AG09309 (cell line): ENCODE data around the gene RER1.
A peak's percentile ranks its signal among the peaks of the same experiment; 100 is the strongest.

ENCODE experiments used
- DNase-seq: peaks from one replicate; pipeline ENCODE4 v3.0.0-alpha.2; 2010; ENCODE audit warnings: low read depth
- H3K4me3 ChIP-seq: 2 replicates; pipeline ENCODE4 v1.5.1; 2011; ENCODE audit warnings: mild to moderate bottlenecking, low read depth, low read length, moderate library complexity; ENCODE audit not compliant: control insufficient read depth
- TF ChIP-seq, protein P1 (sequence below): IDR thresholded peaks from 2 replicates; pipeline ENCODE4 v1.5.1; 2011; ENCODE audit warnings: mild to moderate bottlenecking, low read depth, low read length, inconsistent platforms; ENCODE audit not compliant: insufficient read depth, control insufficient read depth; ENCODE audit errors: missing control alignments

The RER1 gene

DNA sequence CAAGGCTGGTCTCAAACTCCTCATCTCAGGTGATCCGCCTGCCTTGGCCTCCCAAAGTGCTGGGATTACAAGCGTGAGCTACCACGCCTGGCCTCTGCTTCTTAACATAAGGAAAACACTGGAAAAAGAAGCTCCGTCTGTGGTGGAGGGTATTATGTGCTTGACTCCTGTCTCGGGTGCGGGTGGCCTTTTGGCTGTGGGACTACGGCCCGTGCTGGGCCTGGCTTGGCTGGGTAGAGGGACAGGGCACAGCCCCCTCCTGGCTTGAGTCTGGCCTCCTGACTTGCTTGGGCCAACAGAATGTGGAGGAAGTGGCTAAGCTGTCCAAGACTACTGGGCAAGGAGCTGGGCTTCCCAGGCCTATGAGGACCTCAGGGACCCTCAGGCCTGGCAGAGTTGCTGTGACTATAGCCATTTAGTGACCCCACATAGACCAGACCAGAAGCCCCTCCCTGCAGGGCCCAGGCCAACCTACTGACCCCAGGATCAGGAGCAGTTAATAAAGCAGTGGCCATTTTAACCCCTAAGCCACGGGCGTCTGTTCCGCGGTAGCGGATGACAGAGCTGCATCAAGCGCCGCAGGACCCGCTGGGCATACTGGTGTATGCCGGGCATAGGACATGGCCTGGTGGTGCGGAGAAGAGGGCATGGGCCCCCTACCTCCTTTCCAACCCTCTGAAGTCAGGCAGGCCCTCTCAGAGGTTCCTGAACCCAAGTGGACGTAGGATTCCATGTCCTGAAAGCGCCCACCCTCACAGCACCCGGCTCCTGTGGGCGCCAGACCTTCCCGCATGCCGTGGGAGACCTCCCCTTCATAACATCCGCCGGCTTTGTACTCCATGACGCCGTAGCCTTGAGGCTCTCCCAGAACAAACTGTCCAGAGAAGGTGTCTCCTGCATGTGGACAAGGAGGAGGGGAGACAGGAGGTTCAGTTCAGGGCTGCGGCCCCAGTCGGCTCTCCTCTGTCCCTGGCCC, 4.7 kb upstream of the RER1 start:
- TF ChIP-seq, protein P1, sequence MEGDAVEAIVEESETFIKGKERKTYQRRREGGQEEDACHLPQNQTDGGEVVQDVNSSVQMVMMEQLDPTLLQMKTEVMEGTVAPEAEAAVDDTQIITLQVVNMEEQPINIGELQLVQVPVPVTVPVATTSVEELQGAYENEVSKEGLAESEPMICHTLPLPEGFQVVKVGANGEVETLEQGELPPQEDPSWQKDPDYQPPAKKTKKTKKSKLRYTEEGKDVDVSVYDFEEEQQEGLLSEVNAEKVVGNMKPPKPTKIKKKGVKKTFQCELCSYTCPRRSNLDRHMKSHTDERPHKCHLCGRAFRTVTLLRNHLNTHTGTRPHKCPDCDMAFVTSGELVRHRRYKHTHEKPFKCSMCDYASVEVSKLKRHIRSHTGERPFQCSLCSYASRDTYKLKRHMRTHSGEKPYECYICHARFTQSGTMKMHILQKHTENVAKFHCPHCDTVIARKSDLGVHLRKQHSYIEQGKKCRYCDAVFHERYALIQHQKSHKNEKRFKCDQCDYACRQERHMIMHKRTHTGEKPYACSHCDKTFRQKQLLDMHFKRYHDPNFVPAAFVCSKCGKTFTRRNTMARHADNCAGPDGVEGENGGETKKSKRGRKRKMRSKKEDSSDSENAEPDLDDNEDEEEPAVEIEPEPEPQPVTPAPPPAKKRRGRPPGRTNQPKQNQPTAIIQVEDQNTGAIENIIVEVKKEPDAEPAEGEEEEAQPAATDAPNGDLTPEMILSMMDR = no peak
- DNase-seq = no peak
- no peak overlapping the region for H3K4me3 ChIP-seq

DNA sequence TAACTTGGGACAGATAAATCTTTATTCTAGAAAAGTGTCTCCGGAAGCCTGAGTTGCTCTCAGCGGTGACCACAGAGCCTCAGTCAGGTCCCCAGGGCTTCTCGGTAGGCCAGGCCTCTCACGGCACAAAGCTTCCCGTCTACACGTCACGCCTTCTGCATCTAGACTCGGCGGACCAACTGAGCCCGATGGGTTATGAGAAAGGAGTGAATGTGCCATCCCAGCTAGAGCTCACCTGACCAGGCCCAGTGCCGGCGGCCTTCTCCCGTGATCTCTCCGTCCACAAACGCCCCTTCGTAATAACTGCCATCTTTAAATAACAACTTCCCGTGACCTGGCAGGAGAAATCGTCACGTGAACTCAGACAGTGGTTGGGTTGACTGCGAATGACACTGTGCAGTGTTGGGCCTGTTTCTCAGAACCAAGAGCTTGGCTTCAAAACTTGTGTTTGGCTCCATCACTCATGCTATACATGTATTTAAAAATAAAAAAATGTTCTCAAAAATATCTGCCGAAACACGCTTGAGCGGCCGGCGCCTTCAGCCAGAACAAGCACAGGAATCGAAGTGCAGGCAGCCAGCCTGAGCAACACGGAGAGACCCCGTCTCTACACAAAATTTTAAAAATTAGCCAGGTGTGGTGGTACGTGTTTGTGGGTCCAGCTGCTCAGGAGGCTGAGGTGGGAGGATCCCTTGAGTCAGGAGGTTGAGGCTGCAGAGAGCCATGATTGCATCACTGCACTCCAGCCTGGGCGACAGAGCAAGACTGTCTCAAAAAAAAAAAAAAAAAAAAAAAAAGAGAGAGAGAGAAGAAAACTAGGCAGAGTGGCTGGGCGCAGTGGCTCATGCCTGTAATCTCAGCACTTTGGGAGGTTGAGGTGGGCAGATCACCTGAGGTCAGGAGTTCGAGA, 3.4 kb upstream of the RER1 start:
- TF ChIP-seq, protein P1 = no peak
- no peak for DNase-seq
- H3K4me3 ChIP-seq = no peak overlapping the region

DNA sequence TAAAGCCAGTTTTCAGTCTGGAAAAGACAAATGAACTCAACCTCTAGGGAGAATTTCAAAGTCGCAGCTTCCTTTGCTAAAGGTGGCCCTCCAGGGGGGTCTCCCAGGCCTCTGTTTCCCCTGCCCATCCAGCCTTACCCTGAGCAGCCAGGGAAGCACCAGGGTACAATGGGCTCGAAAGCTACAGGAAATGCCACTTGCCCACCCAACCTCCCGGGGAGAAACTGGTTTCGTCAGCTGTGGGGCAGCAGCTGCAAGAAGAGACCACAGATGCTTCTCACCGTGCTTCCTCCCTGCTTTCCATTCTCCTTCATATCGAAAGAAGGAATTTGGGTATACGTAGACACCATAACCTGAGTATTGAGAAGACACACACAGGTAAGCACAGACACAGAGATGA, 2.0 kb upstream of the RER1 start:
- DNase-seq = no peak
- H3K4me3 ChIP-seq = no peak overlapping the region
- TF ChIP-seq, protein P1 = no peak

DNA sequence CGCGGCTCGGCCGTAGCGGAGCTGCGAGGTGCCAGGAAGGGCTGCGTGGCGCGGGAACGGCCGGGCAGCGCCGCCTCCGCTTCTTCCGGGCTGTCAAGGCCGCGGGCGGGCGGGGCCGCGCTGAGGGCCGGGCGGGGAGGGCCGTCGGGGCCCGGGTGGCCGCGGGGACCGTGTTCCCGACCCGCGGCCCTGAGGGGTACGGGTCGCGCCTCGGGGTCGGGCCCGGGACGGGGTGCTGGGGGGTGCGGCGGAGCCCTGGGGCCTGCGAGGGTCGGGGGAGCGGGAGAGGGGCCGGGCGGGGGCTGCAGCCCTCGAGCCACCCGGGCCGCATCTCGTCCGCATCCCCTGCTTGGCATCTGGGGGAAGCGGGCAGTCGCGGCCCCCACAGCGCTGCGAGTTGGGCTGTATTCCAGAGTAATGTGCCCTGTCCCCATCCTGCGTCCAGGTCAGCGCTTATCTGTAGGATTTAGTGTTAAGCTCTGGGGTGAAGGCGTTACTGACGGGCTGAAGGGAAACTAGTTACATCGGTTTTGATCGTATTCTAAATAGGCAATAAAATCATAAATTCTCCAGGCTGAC, 379 bp downstream of the RER1 start:
- no peak for DNase-seq
- TF ChIP-seq, protein P1 = no peak
- peak overlapping the region; percentile 70 for H3K4me3 ChIP-seq

DNA sequence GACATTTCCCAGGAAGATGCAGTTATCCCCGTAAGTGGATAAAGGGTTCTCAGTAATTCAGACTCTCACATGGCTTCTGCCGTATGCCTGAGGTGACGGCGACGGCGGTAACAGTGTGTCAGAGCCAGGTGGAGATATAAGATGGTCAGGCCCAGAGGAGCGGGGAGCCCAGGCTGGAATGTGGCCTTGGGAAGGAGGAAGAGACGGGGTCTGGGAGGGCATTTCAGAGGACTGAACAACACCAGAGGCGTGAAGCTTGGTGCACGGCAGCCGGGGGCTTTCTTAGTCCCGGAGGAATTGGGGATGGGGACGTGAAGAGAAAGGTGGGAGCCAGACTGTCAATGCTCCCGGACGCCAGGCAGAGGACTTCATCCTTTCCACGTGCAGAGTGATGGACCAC, 1.0 kb downstream of the RER1 start:
- peak overlapping the region; percentile 70 for H3K4me3 ChIP-seq
- DNase-seq = no peak
- TF ChIP-seq, protein P1 = no peak

DNA sequence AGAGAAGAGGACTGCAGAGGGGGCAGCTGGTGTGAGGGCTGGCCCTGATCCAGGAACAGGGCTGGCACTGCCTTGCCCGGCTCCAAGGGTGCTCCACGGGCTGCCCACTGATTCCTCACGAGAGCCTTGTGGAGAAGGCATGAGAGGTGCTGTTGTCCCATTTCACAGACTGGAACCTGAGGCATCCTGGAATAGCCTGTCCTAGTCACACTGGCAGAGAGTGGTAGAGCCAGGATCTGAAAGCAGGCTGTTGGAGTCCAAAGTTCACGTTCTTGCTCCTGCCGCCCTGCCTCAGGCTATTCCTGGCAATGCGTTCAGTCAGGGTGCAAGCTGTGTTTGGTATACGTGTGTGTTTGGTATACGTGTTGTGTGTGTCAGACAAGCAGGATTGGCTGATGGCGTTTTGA, 1.8 kb downstream of the RER1 start:
- TF ChIP-seq, protein P1 = no peak
- no peak overlapping the region for H3K4me3 ChIP-seq
- DNase-seq = no peak
